GM23338 (cell line): ENCODE results near the gene TMEM120B. TPM values are rescaled to one million over a fixed set of nuclear protein-coding genes. Genes with fewer than 3 reads are reported as not detected.

ENCODE experiments used
- ATAC-seq: fragments of 200-7000 bp; cut with Tn5 transposase; 3 replicates; pipeline ENCODE4 v1.9.1; 2020
- DNase-seq: peaks from one replicate; pipeline ENCODE4 v3.0.0-alpha.2; 2015; ENCODE audit warnings: low spot score
- H2AFZ ChIP-seq: fragments of 200-600 bp; sonication (generic); 2 replicates; pipeline ENCODE4 v1.8.0; 2016; ENCODE audit warnings: antibody characterized with exemption, mild to moderate bottlenecking, moderate library complexity
- H3F3A ChIP-seq: fragments of 200-600 bp; sonication (generic); replicated peaks from 2 replicates; pipeline ENCODE4 v1.8.0; 2017; ENCODE audit warnings: antibody characterized with exemption, mixed run types, low read depth
- H3K27ac ChIP-seq: fragments of 200-600 bp; sonication (generic); 2 replicates; pipeline ENCODE4 v1.6.1; 2016; ENCODE audit warnings: low read depth
- H3K27me3 ChIP-seq: fragments of 200-600 bp; sonication (generic); 2 replicates; pipeline ENCODE4 v1.8.0; 2016; ENCODE audit warnings: mild to moderate bottlenecking, mixed run types, moderate library complexity; ENCODE audit not compliant: insufficient read depth
- H3K36me3 ChIP-seq: fragments of 200-600 bp; sonication (generic); 2 replicates; pipeline ENCODE4 v1.8.0; 2016; ENCODE audit warnings: mild to moderate bottlenecking; ENCODE audit not compliant: insufficient read depth
- H3K4me1 ChIP-seq: fragments of 200-600 bp; sonication (generic); 2 replicates; pipeline ENCODE4 v1.8.0; 2016; ENCODE audit warnings: mild to moderate bottlenecking, moderate library complexity; ENCODE audit not compliant: insufficient read depth
- H3K4me2 ChIP-seq: fragments of 200-600 bp; sonication (generic); 2 replicates; pipeline ENCODE4 v1.7.1; 2017; ENCODE audit warnings: mixed run types
- H3K4me3 ChIP-seq: fragments of 200-600 bp; sonication (generic); 2 replicates; pipeline ENCODE4 v1.6.1; 2016; ENCODE audit warnings: mixed run types
- H3K79me2 ChIP-seq: fragments of 200-600 bp; sonication (generic); replicated peaks from 2 replicates; pipeline ENCODE4 v1.8.0; 2017; ENCODE audit warnings: mild to moderate bottlenecking; ENCODE audit not compliant: insufficient read depth
- H3K9me2 ChIP-seq: fragments of 200-600 bp; sonication (generic); 2 replicates; pipeline ENCODE4 v1.8.0; 2017; ENCODE audit not compliant: insufficient read depth
- H4K20me1 ChIP-seq: fragments of 200-600 bp; sonication (generic); replicated peaks from 2 replicates; pipeline ENCODE4 v1.8.0; 2017; ENCODE audit warnings: mild to moderate bottlenecking; ENCODE audit not compliant: insufficient read depth
- H3K27ac Mint-ChIP-seq: 2 replicates; pipeline ENCODE4 v1.8.0; 2020; ENCODE audit warnings: inconsistent platforms, mild to moderate bottlenecking, moderate library complexity, mixed read lengths
- H3K27me3 Mint-ChIP-seq: 3 replicates; pipeline ENCODE4 v1.8.0; 2022; ENCODE audit warnings: low read depth, mild to moderate bottlenecking, moderate library complexity, mixed read lengths, inconsistent platforms; ENCODE audit not compliant: insufficient read depth, poor library complexity
- H3K36me3 Mint-ChIP-seq: 3 replicates; pipeline ENCODE4 v1.8.0; 2021; ENCODE audit warnings: low read depth, mild to moderate bottlenecking, inconsistent platforms, moderate library complexity, mixed read lengths
- H3K4me1 Mint-ChIP-seq: 3 replicates; pipeline ENCODE4 v1.8.0; 2020; ENCODE audit warnings: mild to moderate bottlenecking, inconsistent platforms, mixed read lengths
- H3K4me3 Mint-ChIP-seq: 3 replicates; pipeline ENCODE4 v1.8.0; 2021; ENCODE audit warnings: moderate library complexity, mild to moderate bottlenecking, inconsistent platforms, mixed read lengths
- H3K9me3 Mint-ChIP-seq: 3 replicates; pipeline ENCODE4 v1.8.0; 2020; ENCODE audit warnings: moderate library complexity, mild to moderate bottlenecking, inconsistent platforms, mixed read lengths
- CREB1 ChIP-seq: fragments of 250-450 bp; sonication (Bioruptor Pico); IDR thresholded peaks from 2 replicates; pipeline ENCODE4 v1.5.0; 2020; ENCODE audit warnings: low read depth, mild to moderate bottlenecking, moderate library complexity
- EZH2 ChIP-seq: fragments of 200-600 bp; sonication (generic); IDR thresholded peaks from one replicate; pipeline ENCODE4 v1.8.0; 2017; ENCODE audit warnings: antibody characterized with exemption, mild to moderate bottlenecking, low read depth; ENCODE audit not compliant: unreplicated experiment
- EZH2phosphoT487 ChIP-seq: fragments of 200-600 bp; sonication (generic); IDR thresholded peaks from one replicate; pipeline ENCODE4 v1.8.1; 2018; ENCODE audit warnings: antibody characterized with exemption; ENCODE audit not compliant: unreplicated experiment
- JUNB ChIP-seq: IDR thresholded peaks from one replicate; pipeline ENCODE4 v1.6.1; 2016; ENCODE audit warnings: antibody characterized with exemption; ENCODE audit not compliant: unreplicated experiment
- NANOG ChIP-seq: IDR thresholded peaks from 2 replicates; pipeline ENCODE4 v1.6.1; 2016; ENCODE audit warnings: antibody characterized with exemption, borderline replicate concordance
- POLR2AphosphoS5 ChIP-seq: IDR thresholded peaks from 2 replicates; pipeline ENCODE4 v1.6.1; 2016; ENCODE audit warnings: antibody characterized with exemption, low read depth
- STAT1 ChIP-seq: IDR thresholded peaks from one replicate; pipeline ENCODE4 v1.6.1; 2016; ENCODE audit warnings: antibody characterized with exemption; ENCODE audit not compliant: unreplicated experiment
- ZNF114 ChIP-seq: fragments of 250-450 bp; sonication (Bioruptor Pico); IDR thresholded peaks from 2 replicates; pipeline ENCODE4 v1.5.0; 2020; ENCODE audit warnings: mild to moderate bottlenecking, moderate library complexity
- ZNF331 ChIP-seq: fragments of 250-450 bp; sonication (Bioruptor Pico); IDR thresholded peaks from 2 replicates; pipeline ENCODE4 v1.5.0; 2020; ENCODE audit warnings: low read depth, mild to moderate bottlenecking, moderate library complexity
- polyA plus RNA-seq: library from polyadenylated mRNA; unstranded; fragments of >200 nt; fragmentation: Nextera tagmentation; extraction: Ambion mirVana; gene quantifications from 2 replicates; pipeline ENCODE4 v1.2.1, GENCODE V29; 2016
- total RNA-seq: library from RNA; depleted of rRNA; stranded (reverse); fragments of >200 nt; shearing (Covaris generic); gene quantifications from 2 replicates; pipeline ENCODE4 v1.2.3, GENCODE V29; 2014
- TF ChIP-seq, protein P1 (sequence below): IDR thresholded peaks from one replicate; pipeline ENCODE4 v1.6.1; 2018; ENCODE audit warnings: antibody characterized with exemption; ENCODE audit not compliant: unreplicated experiment
- TF ChIP-seq, protein P2 (sequence below): fragments of 250-450 bp; sonication (Bioruptor Pico); IDR thresholded peaks from 2 replicates; pipeline ENCODE4 v1.5.0; 2020; ENCODE audit warnings: mild to moderate bottlenecking, moderate library complexity
- TF ChIP-seq, protein P3 (sequence below): IDR thresholded peaks from 2 replicates; pipeline ENCODE4 v1.6.1; 2016; ENCODE audit warnings: antibody characterized with exemption
- TF ChIP-seq, protein P4 (sequence below), 2 experiments: fragments of 200-600 bp in 1 of 2; sonication (generic) in 1 of 2; conservative IDR thresholded peaks; 2 replicates each; pipeline versions ENCODE4 v1.5.1 to v1.6.1; 2016 to 2017; ENCODE audit warnings: antibody characterized with exemption in 2 of 2, low read depth in 2 of 2, mild to moderate bottlenecking in 2 of 2, moderate library complexity in 1 of 2

The TMEM120B gene
- total and polyA plus RNA-seq, 2 experiments from 2014 or later: 15.0 to 36.0 TPM

DNA sequence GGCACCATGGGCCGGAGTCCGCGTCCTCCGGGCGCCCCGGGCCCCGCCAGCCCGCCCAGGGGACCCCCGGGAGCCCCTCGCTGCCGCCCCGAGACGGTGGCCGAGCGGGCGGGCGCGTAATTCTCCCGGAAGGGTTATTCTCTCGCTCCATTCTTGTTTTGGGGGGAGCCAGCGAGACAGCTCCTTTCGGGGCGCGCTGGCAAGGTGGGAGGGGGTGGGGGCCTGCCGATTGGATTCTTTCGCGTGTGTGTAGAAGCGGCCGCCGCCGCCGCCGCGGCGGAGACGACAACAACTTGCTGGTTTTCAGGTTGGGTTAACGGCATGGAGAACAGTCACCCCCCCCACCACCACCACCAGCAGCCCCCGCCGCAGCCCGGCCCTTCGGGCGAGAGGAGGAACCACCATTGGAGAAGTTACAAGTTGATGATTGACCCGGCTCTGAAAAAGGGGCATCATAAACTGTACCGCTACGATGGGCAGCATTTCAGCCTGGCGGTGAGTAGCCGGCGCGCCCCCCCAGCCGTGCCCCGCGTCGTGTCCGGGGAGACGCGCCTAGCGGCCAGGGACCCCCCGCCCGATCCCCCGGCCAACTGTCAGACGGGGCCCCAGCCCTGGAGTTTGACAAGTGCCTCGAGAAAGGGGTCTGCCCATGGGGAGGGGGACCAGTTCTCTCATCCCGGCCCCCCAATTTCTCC lies 92.0 kb downstream of the TMEM120B start:
- H3K4me3 ChIP-seq: peak overlapping the region; percentile 86
- DNase-seq (no peak), ATAC-seq (no peak)
- peak overlapping the region; percentile 98 for H3K4me2 ChIP-seq
- no peaks in the 10 kb centered on the region for H3K36me3 ChIP-seq
- no peak overlapping the region for H3K27ac ChIP-seq
- H3K27me3 Mint-ChIP-seq: peaks cover 27% of the 10 kb centered on the region
- no peak overlapping the region for H3K27ac Mint-ChIP-seq
- H2AFZ ChIP-seq: no peak overlapping the region
- H3K9me2 ChIP-seq: no peaks in the 10 kb centered on the region
- H3F3A ChIP-seq: no peaks in the 10 kb centered on the region
- H3K4me1 Mint-ChIP-seq: peaks cover 32% of the 10 kb centered on the region
- H3K4me3 Mint-ChIP-seq: peak overlapping the region; percentile 89
- peaks cover 61% of the 10 kb centered on the region for H3K79me2 ChIP-seq
- TF ChIP-seq, protein P1, sequence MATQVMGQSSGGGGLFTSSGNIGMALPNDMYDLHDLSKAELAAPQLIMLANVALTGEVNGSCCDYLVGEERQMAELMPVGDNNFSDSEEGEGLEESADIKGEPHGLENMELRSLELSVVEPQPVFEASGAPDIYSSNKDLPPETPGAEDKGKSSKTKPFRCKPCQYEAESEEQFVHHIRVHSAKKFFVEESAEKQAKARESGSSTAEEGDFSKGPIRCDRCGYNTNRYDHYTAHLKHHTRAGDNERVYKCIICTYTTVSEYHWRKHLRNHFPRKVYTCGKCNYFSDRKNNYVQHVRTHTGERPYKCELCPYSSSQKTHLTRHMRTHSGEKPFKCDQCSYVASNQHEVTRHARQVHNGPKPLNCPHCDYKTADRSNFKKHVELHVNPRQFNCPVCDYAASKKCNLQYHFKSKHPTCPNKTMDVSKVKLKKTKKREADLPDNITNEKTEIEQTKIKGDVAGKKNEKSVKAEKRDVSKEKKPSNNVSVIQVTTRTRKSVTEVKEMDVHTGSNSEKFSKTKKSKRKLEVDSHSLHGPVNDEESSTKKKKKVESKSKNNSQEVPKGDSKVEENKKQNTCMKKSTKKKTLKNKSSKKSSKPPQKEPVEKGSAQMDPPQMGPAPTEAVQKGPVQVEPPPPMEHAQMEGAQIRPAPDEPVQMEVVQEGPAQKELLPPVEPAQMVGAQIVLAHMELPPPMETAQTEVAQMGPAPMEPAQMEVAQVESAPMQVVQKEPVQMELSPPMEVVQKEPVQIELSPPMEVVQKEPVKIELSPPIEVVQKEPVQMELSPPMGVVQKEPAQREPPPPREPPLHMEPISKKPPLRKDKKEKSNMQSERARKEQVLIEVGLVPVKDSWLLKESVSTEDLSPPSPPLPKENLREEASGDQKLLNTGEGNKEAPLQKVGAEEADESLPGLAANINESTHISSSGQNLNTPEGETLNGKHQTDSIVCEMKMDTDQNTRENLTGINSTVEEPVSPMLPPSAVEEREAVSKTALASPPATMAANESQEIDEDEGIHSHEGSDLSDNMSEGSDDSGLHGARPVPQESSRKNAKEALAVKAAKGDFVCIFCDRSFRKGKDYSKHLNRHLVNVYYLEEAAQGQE: no peak
- TF ChIP-seq POLR2AphosphoS5: no peak
- TF ChIP-seq, protein P2, sequence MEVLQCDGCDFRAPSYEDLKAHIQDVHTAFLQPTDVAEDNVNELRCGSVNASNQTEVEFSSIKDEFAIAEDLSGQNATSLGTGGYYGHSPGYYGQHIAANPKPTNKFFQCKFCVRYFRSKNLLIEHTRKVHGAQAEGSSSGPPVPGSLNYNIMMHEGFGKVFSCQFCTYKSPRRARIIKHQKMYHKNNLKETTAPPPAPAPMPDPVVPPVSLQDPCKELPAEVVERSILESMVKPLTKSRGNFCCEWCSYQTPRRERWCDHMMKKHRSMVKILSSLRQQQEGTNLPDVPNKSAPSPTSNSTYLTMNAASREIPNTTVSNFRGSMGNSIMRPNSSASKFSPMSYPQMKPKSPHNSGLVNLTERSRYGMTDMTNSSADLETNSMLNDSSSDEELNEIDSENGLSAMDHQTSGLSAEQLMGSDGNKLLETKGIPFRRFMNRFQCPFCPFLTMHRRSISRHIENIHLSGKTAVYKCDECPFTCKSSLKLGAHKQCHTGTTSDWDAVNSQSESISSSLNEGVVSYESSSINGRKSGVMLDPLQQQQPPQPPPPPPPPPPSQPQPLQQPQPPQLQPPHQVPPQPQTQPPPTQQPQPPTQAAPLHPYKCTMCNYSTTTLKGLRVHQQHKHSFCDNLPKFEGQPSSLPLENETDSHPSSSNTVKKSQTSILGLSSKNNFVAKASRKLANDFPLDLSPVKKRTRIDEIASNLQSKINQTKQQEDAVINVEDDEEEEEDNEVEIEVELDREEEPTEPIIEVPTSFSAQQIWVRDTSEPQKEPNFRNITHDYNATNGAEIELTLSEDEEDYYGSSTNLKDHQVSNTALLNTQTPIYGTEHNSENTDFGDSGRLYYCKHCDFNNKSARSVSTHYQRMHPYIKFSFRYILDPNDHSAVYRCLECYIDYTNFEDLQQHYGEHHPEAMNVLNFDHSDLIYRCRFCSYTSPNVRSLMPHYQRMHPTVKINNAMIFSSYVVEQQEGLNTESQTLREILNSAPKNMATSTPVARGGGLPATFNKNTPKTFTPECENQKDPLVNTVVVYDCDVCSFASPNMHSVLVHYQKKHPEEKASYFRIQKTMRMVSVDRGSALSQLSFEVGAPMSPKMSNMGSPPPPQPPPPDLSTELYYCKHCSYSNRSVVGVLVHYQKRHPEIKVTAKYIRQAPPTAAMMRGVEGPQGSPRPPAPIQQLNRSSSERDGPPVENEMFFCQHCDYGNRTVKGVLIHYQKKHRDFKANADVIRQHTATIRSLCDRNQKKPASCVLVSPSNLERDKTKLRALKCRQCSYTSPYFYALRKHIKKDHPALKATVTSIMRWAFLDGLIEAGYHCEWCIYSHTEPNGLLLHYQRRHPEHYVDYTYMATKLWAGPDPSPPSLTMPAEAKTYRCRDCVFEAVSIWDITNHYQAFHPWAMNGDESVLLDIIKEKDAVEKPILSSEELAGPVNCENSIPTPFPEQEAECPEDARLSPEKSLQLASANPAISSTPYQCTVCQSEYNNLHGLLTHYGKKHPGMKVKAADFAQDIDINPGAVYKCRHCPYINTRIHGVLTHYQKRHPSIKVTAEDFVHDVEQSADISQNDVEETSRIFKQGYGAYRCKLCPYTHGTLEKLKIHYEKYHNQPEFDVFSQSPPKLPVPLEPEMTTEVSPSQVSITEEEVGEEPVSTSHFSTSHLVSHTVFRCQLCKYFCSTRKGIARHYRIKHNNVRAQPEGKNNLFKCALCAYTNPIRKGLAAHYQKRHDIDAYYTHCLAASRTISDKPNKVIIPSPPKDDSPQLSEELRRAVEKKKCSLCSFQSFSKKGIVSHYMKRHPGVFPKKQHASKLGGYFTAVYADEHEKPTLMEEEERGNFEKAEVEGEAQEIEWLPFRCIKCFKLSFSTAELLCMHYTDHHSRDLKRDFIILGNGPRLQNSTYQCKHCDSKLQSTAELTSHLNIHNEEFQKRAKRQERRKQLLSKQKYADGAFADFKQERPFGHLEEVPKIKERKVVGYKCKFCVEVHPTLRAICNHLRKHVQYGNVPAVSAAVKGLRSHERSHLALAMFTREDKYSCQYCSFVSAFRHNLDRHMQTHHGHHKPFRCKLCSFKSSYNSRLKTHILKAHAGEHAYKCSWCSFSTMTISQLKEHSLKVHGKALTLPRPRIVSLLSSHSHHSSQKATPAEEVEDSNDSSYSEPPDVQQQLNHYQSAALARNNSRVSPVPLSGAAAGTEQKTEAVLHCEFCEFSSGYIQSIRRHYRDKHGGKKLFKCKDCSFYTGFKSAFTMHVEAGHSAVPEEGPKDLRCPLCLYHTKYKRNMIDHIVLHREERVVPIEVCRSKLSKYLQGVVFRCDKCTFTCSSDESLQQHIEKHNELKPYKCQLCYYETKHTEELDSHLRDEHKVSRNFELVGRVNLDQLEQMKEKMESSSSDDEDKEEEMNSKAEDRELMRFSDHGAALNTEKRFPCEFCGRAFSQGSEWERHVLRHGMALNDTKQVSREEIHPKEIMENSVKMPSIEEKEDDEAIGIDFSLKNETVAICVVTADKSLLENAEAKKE (CRISPR knock-in tag): no peak
- TF ChIP-seq STAT1: no peak
- TF ChIP-seq, protein P3, sequence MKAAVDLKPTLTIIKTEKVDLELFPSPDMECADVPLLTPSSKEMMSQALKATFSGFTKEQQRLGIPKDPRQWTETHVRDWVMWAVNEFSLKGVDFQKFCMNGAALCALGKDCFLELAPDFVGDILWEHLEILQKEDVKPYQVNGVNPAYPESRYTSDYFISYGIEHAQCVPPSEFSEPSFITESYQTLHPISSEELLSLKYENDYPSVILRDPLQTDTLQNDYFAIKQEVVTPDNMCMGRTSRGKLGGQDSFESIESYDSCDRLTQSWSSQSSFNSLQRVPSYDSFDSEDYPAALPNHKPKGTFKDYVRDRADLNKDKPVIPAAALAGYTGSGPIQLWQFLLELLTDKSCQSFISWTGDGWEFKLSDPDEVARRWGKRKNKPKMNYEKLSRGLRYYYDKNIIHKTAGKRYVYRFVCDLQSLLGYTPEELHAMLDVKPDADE: no peak
- TF ChIP-seq, protein P4, sequence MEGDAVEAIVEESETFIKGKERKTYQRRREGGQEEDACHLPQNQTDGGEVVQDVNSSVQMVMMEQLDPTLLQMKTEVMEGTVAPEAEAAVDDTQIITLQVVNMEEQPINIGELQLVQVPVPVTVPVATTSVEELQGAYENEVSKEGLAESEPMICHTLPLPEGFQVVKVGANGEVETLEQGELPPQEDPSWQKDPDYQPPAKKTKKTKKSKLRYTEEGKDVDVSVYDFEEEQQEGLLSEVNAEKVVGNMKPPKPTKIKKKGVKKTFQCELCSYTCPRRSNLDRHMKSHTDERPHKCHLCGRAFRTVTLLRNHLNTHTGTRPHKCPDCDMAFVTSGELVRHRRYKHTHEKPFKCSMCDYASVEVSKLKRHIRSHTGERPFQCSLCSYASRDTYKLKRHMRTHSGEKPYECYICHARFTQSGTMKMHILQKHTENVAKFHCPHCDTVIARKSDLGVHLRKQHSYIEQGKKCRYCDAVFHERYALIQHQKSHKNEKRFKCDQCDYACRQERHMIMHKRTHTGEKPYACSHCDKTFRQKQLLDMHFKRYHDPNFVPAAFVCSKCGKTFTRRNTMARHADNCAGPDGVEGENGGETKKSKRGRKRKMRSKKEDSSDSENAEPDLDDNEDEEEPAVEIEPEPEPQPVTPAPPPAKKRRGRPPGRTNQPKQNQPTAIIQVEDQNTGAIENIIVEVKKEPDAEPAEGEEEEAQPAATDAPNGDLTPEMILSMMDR (conservative IDR thresholded peaks at IDR 0.05; ENCODE audit: low read depth in 2 of 2): no peak
- TF ChIP-seq EZH2phosphoT487: no peak
- no peak for TF ChIP-seq ZNF331 (CRISPR knock-in tag)
- no peak for TF ChIP-seq JUNB
- TF ChIP-seq EZH2: no peak
- TF ChIP-seq NANOG: no peak
- no peak for TF ChIP-seq ZNF114 (CRISPR knock-in tag)
- TF ChIP-seq CREB1 (CRISPR knock-in tag): no peak
- H4K20me1 ChIP-seq: no peaks in the 10 kb centered on the region; the same call in 1 of the 2 replicates
- H3K27me3 ChIP-seq: no peaks in the 10 kb centered on the region
- peaks cover 49% of the 10 kb centered on the region for H3K36me3 Mint-ChIP-seq
- peaks cover 18% of the 10 kb centered on the region for H3K4me1 ChIP-seq
- H3K9me3 Mint-ChIP-seq: peaks cover 5% of the 10 kb centered on the region; the same call in 1 of the 3 replicates
